Lung (tissue), 12 donors: ENCODE measurements around the gene TPRA1. TPM values are rescaled to one million over a fixed set of nuclear protein-coding genes. Genes with fewer than 3 reads are reported as not detected.

ENCODE experiments used
- ATAC-seq: fragments of 200-7000 bp; cut with Tn5 transposase; one replicate; pipeline ENCODE4 v1.9.1; 2020; ENCODE audit warnings: moderate number of reproducible peaks; ENCODE audit not compliant: insufficient read depth, low FRiP score
- DNase-seq, 3 donors: peaks; one replicate each; pipeline ENCODE4 v3.0.0-alpha.2; 2013 to 2017
- H3K27ac ChIP-seq, 2 donors: one replicate each; pipeline ENCODE4 v1.5.1; 2013; ENCODE audit warnings: mild to moderate bottlenecking in 2 of 2, moderate library complexity in 2 of 2, control low read depth in 1 of 2, inconsistent platforms in 1 of 2, low read depth in 1 of 2, low read length in 1 of 2
- H3K27me3 ChIP-seq, 3 donors: one replicate each; pipeline ENCODE4 v1.5.1; 2013; ENCODE audit warnings: low read length in 2 of 3; ENCODE audit not compliant: control insufficient read depth in 3 of 3, insufficient read depth in 3 of 3
- H3K36me3 ChIP-seq, 4 donors: one replicate each; pipeline ENCODE4 v1.5.1; 2013; ENCODE audit warnings: low read length in 4 of 4, mild to moderate bottlenecking in 1 of 4, moderate library complexity in 1 of 4; ENCODE audit not compliant: control insufficient read depth in 4 of 4, insufficient read depth in 4 of 4
- H3K4me1 ChIP-seq, 5 donors: one replicate each; pipeline ENCODE4 v1.5.1; 2013; ENCODE audit warnings: low read length in 5 of 5, mild to moderate bottlenecking in 2 of 5, moderate library complexity in 1 of 5; ENCODE audit not compliant: control insufficient read depth in 5 of 5, insufficient read depth in 5 of 5
- H3K4me3 ChIP-seq: one replicate; pipeline ENCODE4 v1.5.1; 2013; ENCODE audit warnings: mild to moderate bottlenecking, control low read depth, moderate library complexity
- H3K9ac ChIP-seq, 2 donors: one replicate each; pipeline ENCODE4 v1.5.1; 2013; ENCODE audit warnings: low read length in 2 of 2, control low read depth in 1 of 2; ENCODE audit not compliant: insufficient read depth in 1 of 2
- H3K9me3 ChIP-seq, 4 donors: one replicate each; pipeline ENCODE4 v1.5.1; 2013; ENCODE audit warnings: low read length in 3 of 4, mild to moderate bottlenecking in 1 of 4, moderate library complexity in 1 of 4; ENCODE audit not compliant: control insufficient read depth in 4 of 4, insufficient read depth in 3 of 4
- CTCF ChIP-seq: IDR thresholded peaks from 2 replicates; pipeline ENCODE4 v1.5.1; 2012; ENCODE audit warnings: mild to moderate bottlenecking; ENCODE audit errors: control extremely low read depth, extremely low read depth
- WGBS, 2 donors: extraction: QIAGEN DNeasy Blood & Tissue Kit; methylation state at CpG; one replicate each; pipeline ENCODE4 v1.1.7; 2013; 5-methylcytosine and 5-hydroxymethylcytosine counted together
- polyA plus RNA-seq, 2 donors: library from polyadenylated mRNA; stranded (reverse); fragments of 200-250 nt; gene quantifications; one replicate each; pipeline ENCODE4 v1.2.1, GENCODE V29; 2013
- total RNA-seq, 2 donors: library from RNA; depleted of rRNA in 1 of 2; stranded (reverse); fragments of >200 nt in 1 of 2; gene quantifications; one replicate each; pipeline ENCODE4 v1.2.1, GENCODE V29; 2014 to 2021
- donor health status: control.
- donor health status: control.
- donor health status: Bipolar disorder and iron deficiency.
- donor health status: healthy.
- donor health status: DM: yes; HTN: yes; CAD: no.

The TPRA1 gene
- total and polyA plus RNA-seq, 4 donors: 28.9 to 53.2 (median 38.0) TPM

- 91 to 95% methylated on average over 12 of the region's 12 CpGs for WGBS, 2 donors
These were observed 55.3 kb downstream of the TPRA1 start for GRCh38 chr3:127535106-127535785.

DNA sequence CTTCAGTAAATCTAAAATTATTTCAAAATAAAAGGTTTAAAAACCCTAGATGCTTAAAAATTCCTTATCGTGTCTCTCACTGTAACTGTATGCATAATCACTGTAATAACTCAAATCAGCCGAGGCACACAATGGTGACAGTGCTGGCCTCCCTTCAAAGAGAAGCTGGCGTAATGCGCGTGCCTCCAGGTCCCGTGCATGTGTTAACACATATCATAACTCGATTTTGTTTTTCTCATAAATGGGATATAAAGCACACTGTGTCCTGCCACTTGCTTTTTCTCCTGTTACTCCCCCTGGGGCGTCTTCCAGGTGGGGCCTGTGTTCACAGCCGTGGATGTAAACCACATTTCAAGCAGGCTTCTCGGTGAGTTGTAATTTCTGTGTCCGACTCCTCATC is 56.0 kb downstream of the TPRA1 start:
- Histone ChIP-seq H3K36me3 (no peaks in the 10 kb centered on the region), H3K4me1 (no peaks in the 10 kb centered on the region), H3K4me3 (no peak overlapping the region), H3K27ac (no peak overlapping the region), H3K9ac (no peak overlapping the region), H3K9me3 (no peaks in the 10 kb centered on the region), H3K27me3 (no peaks in the 10 kb centered on the region)
- DNase-seq (no peak), ATAC-seq (no peak)
- 88 to 92% methylated on average over 11 of the region's 11 CpGs for WGBS, 2 donors
- TF ChIP-seq CTCF: no peak

More at GRCh38 chr3:127535106-127535785, 55.3 kb downstream of the TPRA1 start:
- ATAC-seq (no peak), DNase-seq (no peak)
- H3K4me3 ChIP-seq: no peak overlapping the region
- no peaks in the 10 kb centered on the region for H3K27me3 ChIP-seq
- no peak overlapping the region for H3K9ac ChIP-seq
- no peaks in the 10 kb centered on the region for H3K36me3 ChIP-seq
- no peaks in the 10 kb centered on the region for H3K4me1 ChIP-seq
- no peak overlapping the region for H3K27ac ChIP-seq
- no peak for TF ChIP-seq CTCF
- no peaks in the 10 kb centered on the region for H3K9me3 ChIP-seq

- TF ChIP-seq CTCF: no peak
- DNase-seq: no peak
- ATAC-seq: no peak
- Histone ChIP-seq H3K9me3 (no peaks in the 10 kb centered on the region), H3K27me3 (no peaks in the 10 kb centered on the region), H3K4me3 (no peak overlapping the region), H3K9ac (no peak overlapping the region), H3K36me3 (no peaks in the 10 kb centered on the region), H3K27ac (no peak overlapping the region), H3K4me1 (no peaks in the 10 kb centered on the region)
- WGBS, 2 donors: 80 to 81% methylated on average over 2 of the region's 2 CpGs
These were observed 56.4 kb downstream of the TPRA1 start for GRCh38 chr3:127534161-127534451.
